ENCODE results near the gene SEC22A.

- TF ChIP-seq CTCF (IDR thresholded peaks at IDR 0.05) (no peak), POLR2A (IDR thresholded peaks at IDR 0.05) (no peak)
These were observed 94.1 kb downstream of the SEC22A start for GRCh38 chr3:123295901-123296250.
